ENCODE results near the gene RAB40B.
"Not testable (repeated sequence)": the region's sequence is repeated elsewhere in the genome, so short reads cannot be mapped to it uniquely, and the experiment has no call there.

RAB40B gene, protein sequence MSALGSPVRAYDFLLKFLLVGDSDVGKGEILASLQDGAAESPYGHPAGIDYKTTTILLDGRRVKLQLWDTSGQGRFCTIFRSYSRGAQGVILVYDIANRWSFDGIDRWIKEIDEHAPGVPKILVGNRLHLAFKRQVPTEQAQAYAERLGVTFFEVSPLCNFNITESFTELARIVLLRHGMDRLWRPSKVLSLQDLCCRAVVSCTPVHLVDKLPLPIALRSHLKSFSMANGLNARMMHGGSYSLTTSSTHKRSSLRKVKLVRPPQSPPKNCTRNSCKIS

GRCh38 chr17:82698065-82698973, at the start of gene RAB40B:
TSS of gene RAB40B (minus strand) at chr17:82698698. CDS start at chr17:82698596, 102 bp downstream.
- H3K27me3 ChIP-seq (ENCODE audit: insufficient read depth, low read length): no peaks in the 10 kb centered on the region

GRCh38 chr17:82745524-82745923, 47.0 kb upstream of the RAB40B start:
- H2AFZ ChIP-seq (ENCODE audit: low read depth, low read length): no peak overlapping the region
- H3K4me1 ChIP-seq (ENCODE audit: insufficient read depth, low read length): no peaks in the 10 kb centered on the region
- peaks cover 37% of the 10 kb centered on the region for H3K9me3 ChIP-seq (ENCODE audit: low read length)
- no peaks in the 10 kb centered on the region for H3K27me3 ChIP-seq (ENCODE audit: insufficient read depth, low read length)
- H3K4me3 ChIP-seq (ENCODE audit: low read length): no peak overlapping the region
- H3K36me3 ChIP-seq (ENCODE audit: insufficient read depth, low read length): peaks cover 27% of the 10 kb centered on the region

More at GRCh38 chr17:82698065-82698973, at the start of gene RAB40B:
- peak within 1 kb of the TSS; percentile 44 for H2AFZ ChIP-seq (ENCODE audit: low read depth, low read length)
- peaks cover 9% of the 10 kb centered on the region for H3K4me1 ChIP-seq (ENCODE audit: insufficient read depth, low read length)
- H3K4me3 ChIP-seq (ENCODE audit: low read length): peak within 1 kb of the TSS; percentile 75
- peaks cover 6% of the 10 kb centered on the region for H3K9me3 ChIP-seq (ENCODE audit: low read length)
- H3K36me3 ChIP-seq (ENCODE audit: insufficient read depth, low read length): no peaks in the 10 kb centered on the region

DNA sequence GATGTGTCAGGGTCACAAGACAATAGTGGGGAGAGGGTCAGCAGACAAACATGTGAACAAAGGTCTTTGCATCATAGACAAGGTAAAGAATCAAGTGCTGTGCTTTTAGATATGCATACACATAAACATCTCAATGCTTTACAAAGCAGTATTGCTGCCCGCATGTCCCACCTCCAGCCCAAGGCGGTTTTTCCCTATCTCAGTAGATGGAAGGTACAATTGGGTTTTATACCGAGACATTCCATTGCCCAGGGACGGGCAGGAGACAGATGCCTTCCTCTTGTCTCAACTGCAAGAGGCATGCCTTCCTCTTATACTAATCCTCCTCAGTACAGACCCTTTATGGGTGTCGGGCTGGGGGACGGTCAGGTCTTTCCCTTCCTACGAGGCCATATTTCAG, 46.2 kb upstream of the RAB40B start:
- H3K4me1 ChIP-seq (ENCODE audit: insufficient read depth, low read length); H3K27me3 ChIP-seq (ENCODE audit: insufficient read depth, low read length); H3K4me3 ChIP-seq (ENCODE audit: low read length); H2AFZ ChIP-seq (ENCODE audit: low read depth, low read length): not testable (repeated sequence)
- H3K36me3 ChIP-seq (ENCODE audit: insufficient read depth, low read length): peaks cover 34% of the 10 kb centered on the region
- H3K9me3 ChIP-seq (ENCODE audit: low read length): peaks cover 45% of the 10 kb centered on the region

- Histone ChIP-seq H3K4me3 (ENCODE audit: low read length) (no peak overlapping the region), H3K36me3 (ENCODE audit: insufficient read depth, low read length) (peaks cover 35% of the 10 kb centered on the region), H3K27me3 (ENCODE audit: insufficient read depth, low read length) (no peaks in the 10 kb centered on the region), H2AFZ (ENCODE audit: low read depth, low read length) (no peak overlapping the region), H3K9me3 (ENCODE audit: low read length) (peaks cover 38% of the 10 kb centered on the region), H3K4me1 (ENCODE audit: insufficient read depth, low read length) (no peaks in the 10 kb centered on the region)
These were observed 45.1 kb upstream of the RAB40B start for GRCh38 chr17:82743344-82744219.

GRCh38 chr17:82740906-82741759, 42.6 kb upstream of the RAB40B start:
- peaks cover 39% of the 10 kb centered on the region for H3K36me3 ChIP-seq (ENCODE audit: insufficient read depth, low read length)
- H3K9me3 ChIP-seq (ENCODE audit: low read length): peaks cover 33% of the 10 kb centered on the region
- H3K4me3 ChIP-seq (ENCODE audit: low read length): no peak overlapping the region
- H2AFZ ChIP-seq (ENCODE audit: low read depth, low read length): no peak overlapping the region
- H3K4me1 ChIP-seq (ENCODE audit: insufficient read depth, low read length): no peaks in the 10 kb centered on the region
- no peaks in the 10 kb centered on the region for H3K27me3 ChIP-seq (ENCODE audit: insufficient read depth, low read length)

GRCh38 chr17:82737967-82738877, 39.7 kb upstream of the RAB40B start:
- Histone ChIP-seq H3K4me3 (ENCODE audit: low read length) (no peak overlapping the region), H2AFZ (ENCODE audit: low read depth, low read length) (no peak overlapping the region), H3K9me3 (ENCODE audit: low read length) (peaks cover 29% of the 10 kb centered on the region), H3K27me3 (ENCODE audit: insufficient read depth, low read length) (no peaks in the 10 kb centered on the region), H3K36me3 (ENCODE audit: insufficient read depth, low read length) (peaks cover 39% of the 10 kb centered on the region), H3K4me1 (ENCODE audit: insufficient read depth, low read length) (no peaks in the 10 kb centered on the region)

GRCh38 chr17:82736511-82737185, 38.1 kb upstream of the RAB40B start:
- Histone ChIP-seq H3K4me3 (ENCODE audit: low read length) (no peak overlapping the region), H2AFZ (ENCODE audit: low read depth, low read length) (no peak overlapping the region), H3K36me3 (ENCODE audit: insufficient read depth, low read length) (peaks cover 38% of the 10 kb centered on the region), H3K9me3 (ENCODE audit: low read length) (peaks cover 23% of the 10 kb centered on the region), H3K4me1 (ENCODE audit: insufficient read depth, low read length) (no peaks in the 10 kb centered on the region), H3K27me3 (ENCODE audit: insufficient read depth, low read length) (no peaks in the 10 kb centered on the region)

DNA sequence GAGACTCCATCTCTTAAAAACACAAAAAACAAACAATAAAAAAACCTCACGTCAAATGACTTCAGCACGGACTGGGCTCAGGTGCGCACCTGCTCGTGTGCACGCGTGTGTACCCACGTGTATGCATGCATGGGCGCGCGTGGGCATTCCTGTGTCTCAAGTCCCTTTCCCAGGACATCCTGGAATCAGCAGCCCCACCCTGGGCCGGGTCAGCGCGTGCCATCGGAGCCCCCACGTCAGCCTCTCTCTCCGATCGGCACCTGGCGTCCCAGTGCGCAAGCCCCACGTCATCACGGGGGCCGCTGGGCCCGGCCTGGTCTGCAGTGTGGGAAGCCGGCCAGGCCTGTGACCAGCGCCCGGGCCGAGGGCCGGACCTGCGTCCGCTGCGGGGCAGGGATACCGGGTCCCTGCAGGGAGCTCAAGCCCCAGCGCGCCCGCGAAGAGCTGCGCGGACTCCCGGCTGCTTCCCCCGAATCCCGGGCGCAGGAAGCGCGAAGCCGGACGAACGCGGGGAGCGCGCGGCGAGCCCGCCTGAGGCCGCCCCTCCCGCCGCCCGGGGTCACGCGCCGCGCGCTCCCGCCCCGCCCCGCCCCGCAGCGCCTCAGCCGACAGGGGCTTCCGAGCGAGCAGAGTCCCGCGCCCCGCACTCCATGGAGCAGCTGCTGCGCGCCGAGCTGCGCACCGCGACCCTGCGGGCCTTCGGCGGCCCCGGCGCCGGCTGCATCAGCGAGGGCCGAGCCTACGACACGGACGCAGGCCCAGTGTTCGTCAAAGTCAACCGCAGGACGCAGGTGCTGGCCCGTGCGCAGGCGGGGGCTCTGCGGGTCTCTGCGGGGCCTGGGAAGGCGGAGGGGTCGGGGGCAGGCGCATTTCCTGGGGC, 36.7 kb upstream of the RAB40B start, which contains the start of gene FN3K:
FN3K (plus strand) TSS at position 629 of the 880 bp plus-strand sequence; CDS start at position 651, 22 bp downstream.
- no peak within 1 kb of the TSS for H2AFZ ChIP-seq (ENCODE audit: low read depth, low read length)
- H3K9me3 ChIP-seq (ENCODE audit: low read length): peaks cover 12% of the 10 kb centered on the region
- peaks cover 29% of the 10 kb centered on the region for H3K36me3 ChIP-seq (ENCODE audit: insufficient read depth, low read length)
- no peaks in the 10 kb centered on the region for H3K27me3 ChIP-seq (ENCODE audit: insufficient read depth, low read length)
- H3K4me3 ChIP-seq (ENCODE audit: low read length): peak within 1 kb of the TSS; percentile 49
- no peaks in the 10 kb centered on the region for H3K4me1 ChIP-seq (ENCODE audit: insufficient read depth, low read length)

- peaks cover 6% of the 10 kb centered on the region for H3K9me3 ChIP-seq (ENCODE audit: low read length)
These were observed 33.7 kb upstream of the RAB40B start for GRCh38 chr17:82732118-82732743.

More at GRCh38 chr17:82732118-82732743, 33.7 kb upstream of the RAB40B start:
- Histone ChIP-seq H3K4me3 (ENCODE audit: low read length) (no peak overlapping the region), H2AFZ (ENCODE audit: low read depth, low read length) (no peak overlapping the region), H3K36me3 (ENCODE audit: insufficient read depth, low read length) (peaks cover 38% of the 10 kb centered on the region), H3K4me1 (ENCODE audit: insufficient read depth, low read length) (no peaks in the 10 kb centered on the region), H3K27me3 (ENCODE audit: insufficient read depth, low read length) (no peaks in the 10 kb centered on the region)
